Activated CD8-positive, alpha-beta T cell treated with anti-CD3 and anti-CD28 coated beads, Interleukin-2, amount 10 ng/mL, durations not matched to agents 7 days and 5 days (primary cell): ENCODE results near the gene CDKN2B-AS1. TPM values are rescaled to one million over a fixed set of nuclear protein-coding genes. Genes with fewer than 3 reads are reported as not detected.
"Not testable (repeated sequence)": the region's sequence is repeated elsewhere in the genome, so short reads cannot be mapped to it uniquely, and the experiment has no call there.

ENCODE experiments used
- ATAC-seq: fragments of 150-1000 bp; cut with Tn5 transposase; one replicate; pipeline ENCODE4 v1.10.0; 2021; ENCODE audit warnings: moderate library complexity
- CTCF ChIA-PET: fragments of 350-600 bp; sonication (Branson Sonifier 250); formaldehyde crosslinking; loops from one replicate; lab custom pipeline; 2021; ENCODE audit warnings: antibody characterized with exemption; lab: Charles Lee
- POLR2A ChIA-PET: fragments of 350-600 bp; sonication (Branson Sonifier 250); formaldehyde crosslinking; loops from one replicate; lab custom pipeline; 2021; ENCODE audit warnings: antibody characterized with exemption; lab: Charles Lee
- DNase-seq: peaks from one replicate; pipeline ENCODE4 v3.0.0-alpha.2; 2020
- H3K27ac Mint-ChIP-seq: one replicate; pipeline ENCODE4 v1.8.0; 2021; ENCODE audit warnings: mild to moderate bottlenecking, mixed read lengths
- H3K27me3 Mint-ChIP-seq: one replicate; pipeline ENCODE4 v1.8.0; 2021; ENCODE audit warnings: low read depth, mixed read lengths
- H3K36me3 Mint-ChIP-seq: one replicate; pipeline ENCODE4 v1.8.0; 2021; ENCODE audit warnings: low read depth, mixed read lengths
- H3K4me1 Mint-ChIP-seq: one replicate; pipeline ENCODE4 v1.8.0; 2021; ENCODE audit warnings: low read depth, mixed read lengths
- H3K4me3 Mint-ChIP-seq: one replicate; pipeline ENCODE4 v1.8.0; 2021; ENCODE audit warnings: mild to moderate bottlenecking, mixed read lengths
- H3K9me3 Mint-ChIP-seq: one replicate; pipeline ENCODE4 v1.8.0; 2022; ENCODE audit warnings: mixed read lengths; ENCODE audit not compliant: insufficient read depth
- total RNA-seq, 2 experiments: library from RNA; stranded (reverse); gene quantifications; one replicate each; pipeline ENCODE4 v1.2.3, GENCODE V29; 2021

Gene CDKN2B-AS1
- 1 to 10 TPM; 6.4 to 6.9 TPM for total RNA-seq

DNA sequence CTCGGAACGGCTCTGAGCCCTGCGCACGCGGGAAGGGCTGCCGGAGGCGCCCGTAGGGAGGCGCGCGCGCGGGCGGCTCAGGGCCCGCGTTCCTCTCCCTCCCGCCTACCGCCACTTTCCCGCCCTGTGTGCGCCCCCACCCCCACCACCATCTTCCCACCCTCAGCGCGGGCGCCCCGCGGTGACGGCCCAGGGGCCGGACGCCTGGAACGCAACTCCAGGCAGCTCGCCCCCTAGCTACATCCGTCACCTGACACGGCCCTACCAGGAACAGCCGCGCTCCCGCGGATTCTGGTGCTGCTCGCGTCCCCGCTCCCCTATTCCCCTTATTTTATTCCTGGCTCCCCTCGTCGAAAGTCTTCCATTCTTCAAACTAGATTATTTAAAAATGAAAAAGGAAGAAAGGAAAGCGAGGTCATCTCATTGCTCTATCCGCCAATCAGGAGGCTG is at the start of gene CDKN2B-AS1:
TSS of gene CDKN2B-AS1 (plus strand) at position 236 of the 450 bp plus-strand sequence.
- Mint-ChIP-seq H3K4me3 (peak within 1 kb of the TSS; percentile 94), H3K4me1 (peaks cover 40% of the 10 kb centered on the region), H3K27me3 (peaks cover 24% of the 10 kb centered on the region), H3K9me3 (peaks cover 2% of the 10 kb centered on the region), H3K27ac (peak within 1 kb of the TSS; percentile 97), H3K36me3 (peaks cover 47% of the 10 kb centered on the region)
- ATAC-seq (peak; percentile 57), DNase-seq (peak; percentile 75)
- ChIA-PET POLR2A (interaction anchor here (0.6 to 2.2 kb wide), 5 partner anchors 9 to 86 kb away, joined by 3 to 9 read pairs (median 4); no protein-coding TSS in a partner anchor), CTCF (interaction anchor here (0.6 to 5.4 kb wide), 10 partner anchors 14 to 249 kb away, joined by 3 to 40 read pairs (median 4); partner anchors contain the start of gene CDKN2B)

DNA sequence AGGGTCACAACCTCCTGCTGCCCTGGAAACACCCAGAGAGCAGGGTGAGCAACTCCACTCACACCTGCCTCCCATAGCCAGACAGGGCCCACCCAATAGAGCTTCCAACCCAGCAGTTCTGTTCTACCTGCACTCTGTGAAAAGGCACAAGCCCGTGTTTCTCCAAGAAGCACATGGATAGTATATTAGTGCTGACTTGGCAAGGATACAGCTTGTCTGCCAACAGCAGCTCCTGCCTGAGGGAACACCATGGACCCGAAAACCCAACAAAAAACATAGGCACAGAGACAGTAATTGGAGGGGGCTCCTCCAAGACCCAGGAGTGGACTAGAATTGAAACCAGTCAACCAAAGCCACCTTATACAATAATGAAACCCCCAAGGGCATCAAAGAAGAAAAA is 49.0 kb upstream of the CDKN2B-AS1 start:
- ChIA-PET CTCF (no interaction called here), POLR2A (no interaction called here)
- H3K4me1 Mint-ChIP-seq: no peaks in the 10 kb centered on the region
- H3K4me3 Mint-ChIP-seq: no peak overlapping the region
- no peaks in the 10 kb centered on the region for H3K9me3 Mint-ChIP-seq
- ATAC-seq (no peak), DNase-seq (no peak)
- H3K27ac Mint-ChIP-seq: no peak overlapping the region
- H3K36me3 Mint-ChIP-seq: no peaks in the 10 kb centered on the region
- peaks cover 36% of the 10 kb centered on the region for H3K27me3 Mint-ChIP-seq

DNA sequence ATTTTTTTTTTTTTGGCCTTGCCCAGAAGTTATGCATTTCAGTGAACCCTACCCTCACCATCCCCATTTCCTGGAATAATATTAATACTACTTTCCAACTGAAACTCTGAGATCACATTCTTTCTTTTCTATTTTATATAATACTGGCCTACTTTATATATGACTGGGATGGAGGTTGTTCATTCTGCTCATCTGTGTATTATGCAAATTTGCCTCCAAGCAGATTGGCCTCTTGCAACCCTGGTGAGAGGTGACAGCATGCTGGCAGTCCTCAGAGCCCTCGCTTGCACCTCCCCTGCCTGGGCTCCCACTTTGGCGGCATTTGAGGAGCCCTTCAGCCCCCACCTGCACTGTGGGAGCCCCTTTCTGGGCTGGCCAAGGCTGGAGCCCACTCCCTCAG is 35.8 kb upstream of the CDKN2B-AS1 start:
- peaks cover 2% of the 10 kb centered on the region for H3K4me1 Mint-ChIP-seq
- POLR2A ChIA-PET: no interaction called here
- CTCF ChIA-PET: interaction anchor here (0.6 kb wide), 1 partner anchor 21 kb away, joined by 3 read pairs; no protein-coding TSS in a partner anchor
- ATAC-seq (no peak), DNase-seq (no peak)
- H3K36me3 Mint-ChIP-seq: peaks cover 7% of the 10 kb centered on the region
- H3K27ac Mint-ChIP-seq: no peak overlapping the region
- no peak overlapping the region for H3K4me3 Mint-ChIP-seq
- H3K9me3 Mint-ChIP-seq: no peaks in the 10 kb centered on the region
- H3K27me3 Mint-ChIP-seq: peaks cover 32% of the 10 kb centered on the region

DNA sequence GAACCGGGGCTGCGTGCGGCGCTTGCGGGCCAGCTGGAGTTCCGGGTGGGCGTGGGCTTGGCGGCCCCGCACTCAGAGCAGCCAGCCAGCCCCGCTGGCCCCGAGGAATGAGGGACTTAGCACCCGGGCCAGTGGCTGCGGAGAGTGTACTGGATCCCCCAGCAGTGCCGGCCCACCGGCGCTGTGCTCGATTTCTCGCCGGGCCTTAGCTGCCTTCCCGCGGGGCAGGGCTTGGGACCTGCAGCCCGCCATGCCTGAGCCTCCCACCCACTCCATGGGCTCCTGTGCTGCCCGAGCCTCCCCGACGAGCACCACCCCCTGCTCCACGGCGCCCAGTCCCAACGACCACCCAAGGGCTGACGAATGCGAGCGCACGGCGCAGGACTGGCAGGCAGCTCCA is 35.3 kb upstream of the CDKN2B-AS1 start:
- ATAC-seq, H3K36me3 Mint-ChIP-seq, H3K27ac Mint-ChIP-seq, DNase-seq, H3K4me1 Mint-ChIP-seq, H3K9me3 Mint-ChIP-seq, CTCF ChIA-PET, H3K4me3 Mint-ChIP-seq, POLR2A ChIA-PET: not testable (repeated sequence)
- peaks cover 37% of the 10 kb centered on the region for H3K27me3 Mint-ChIP-seq

DNA sequence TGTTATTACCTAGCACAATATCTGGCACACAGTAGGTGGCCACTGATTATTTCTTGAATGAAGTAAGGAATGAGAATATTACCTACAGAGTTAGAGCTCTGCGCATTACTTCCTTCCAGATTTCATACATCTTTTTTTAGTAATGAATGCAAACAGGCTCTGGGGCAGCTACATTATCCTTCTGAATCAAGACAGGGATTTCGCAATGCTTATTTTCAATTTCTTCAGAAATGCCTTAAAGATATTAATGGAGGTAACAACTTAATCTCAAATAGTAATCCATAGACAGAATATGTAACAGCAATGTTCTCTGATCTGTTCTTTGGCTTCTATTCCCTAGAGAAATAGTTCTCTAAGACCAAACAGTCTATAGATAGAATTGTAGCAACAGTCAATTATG is 33.0 kb upstream of the CDKN2B-AS1 start:
- Mint-ChIP-seq H3K27me3 (peaks cover 52% of the 10 kb centered on the region), H3K4me1 (peaks cover 20% of the 10 kb centered on the region), H3K9me3 (no peaks in the 10 kb centered on the region), H3K27ac (no peak overlapping the region), H3K4me3 (no peak overlapping the region), H3K36me3 (peaks cover 14% of the 10 kb centered on the region)
- ChIA-PET CTCF (no interaction called here), POLR2A (interaction anchor here (0.7 kb wide), 1 partner anchor 405 kb away, joined by 3 read pairs; no protein-coding TSS in a partner anchor)
- no peak for ATAC-seq
- no peak for DNase-seq

DNA sequence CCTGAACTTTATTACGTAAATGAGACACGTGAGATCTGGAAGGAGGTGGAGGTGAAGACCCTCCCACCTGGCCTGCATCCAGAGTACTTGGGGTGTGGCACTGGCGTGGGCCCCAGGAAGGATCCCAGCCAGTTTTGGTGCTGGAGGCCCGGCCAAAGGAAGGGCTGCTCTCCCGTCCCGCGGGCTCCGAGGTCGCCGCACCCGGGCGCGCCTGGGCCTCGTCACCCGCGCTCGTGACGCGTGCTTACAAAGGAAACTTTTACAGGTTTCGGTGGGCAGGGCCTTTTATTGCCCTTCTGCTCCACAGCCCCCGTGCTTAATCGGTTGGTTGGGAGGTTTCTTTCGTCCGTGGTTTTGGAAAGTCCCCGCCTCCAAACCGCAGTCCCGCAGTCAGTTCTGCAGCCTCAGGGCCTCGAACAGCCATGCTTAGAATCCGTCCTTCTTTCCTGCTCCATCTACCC is 29.6 kb upstream of the CDKN2B-AS1 start:
- H3K36me3 Mint-ChIP-seq: peaks cover 33% of the 10 kb centered on the region
- ChIA-PET CTCF (no interaction called here), POLR2A (no interaction called here)
- H3K27me3 Mint-ChIP-seq: peaks cover 82% of the 10 kb centered on the region
- DNase-seq (peak; percentile 70), ATAC-seq (peak; percentile 71)
- peak overlapping the region; percentile 55 for H3K4me3 Mint-ChIP-seq
- H3K9me3 Mint-ChIP-seq: peaks cover 12% of the 10 kb centered on the region
- H3K27ac Mint-ChIP-seq: peak overlapping the region; percentile 12
- peaks cover 42% of the 10 kb centered on the region for H3K4me1 Mint-ChIP-seq

DNA sequence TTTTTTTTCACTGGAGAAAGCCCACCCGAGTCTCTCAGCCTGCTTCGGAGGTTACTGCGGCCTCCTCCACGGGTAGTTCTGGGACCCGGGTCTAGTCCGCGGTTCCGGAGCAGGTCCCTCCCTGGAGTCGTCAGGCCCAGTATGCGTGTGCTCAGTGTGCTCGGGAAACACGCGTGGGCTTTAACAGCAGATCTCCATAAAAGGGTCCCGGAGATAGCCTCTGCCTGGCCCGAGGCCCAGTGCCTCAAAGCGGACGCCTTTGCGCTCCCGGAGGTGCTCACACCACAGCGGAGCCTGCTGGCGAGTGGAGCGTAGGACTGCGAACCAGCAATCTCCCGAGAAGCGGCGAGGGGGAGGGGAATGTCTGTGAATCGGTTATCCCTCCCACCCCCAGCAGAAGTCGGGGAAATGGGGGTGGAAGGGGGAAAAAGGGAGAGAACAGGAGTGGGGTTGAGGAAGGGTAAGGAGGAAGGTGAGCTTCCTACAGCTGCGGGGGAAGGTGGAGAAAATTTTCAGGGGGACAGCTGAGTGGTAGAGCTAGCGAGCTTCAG is 29.1 kb upstream of the CDKN2B-AS1 start:
- Mint-ChIP-seq H3K36me3 (peaks cover 38% of the 10 kb centered on the region), H3K27me3 (peaks cover 86% of the 10 kb centered on the region), H3K27ac (peak overlapping the region; percentile 12), H3K9me3 (peaks cover 17% of the 10 kb centered on the region), H3K4me1 (peaks cover 42% of the 10 kb centered on the region), H3K4me3 (peak overlapping the region; percentile 55)
- ChIA-PET POLR2A (no interaction called here), CTCF (interaction anchor here (0.9 to 1.1 kb wide), 2 partner anchors 149 to 152 kb away, joined by 4 read pairs; no protein-coding TSS in a partner anchor)
- peak; percentile 73 for ATAC-seq
- peak; percentile 71 for DNase-seq

DNA sequence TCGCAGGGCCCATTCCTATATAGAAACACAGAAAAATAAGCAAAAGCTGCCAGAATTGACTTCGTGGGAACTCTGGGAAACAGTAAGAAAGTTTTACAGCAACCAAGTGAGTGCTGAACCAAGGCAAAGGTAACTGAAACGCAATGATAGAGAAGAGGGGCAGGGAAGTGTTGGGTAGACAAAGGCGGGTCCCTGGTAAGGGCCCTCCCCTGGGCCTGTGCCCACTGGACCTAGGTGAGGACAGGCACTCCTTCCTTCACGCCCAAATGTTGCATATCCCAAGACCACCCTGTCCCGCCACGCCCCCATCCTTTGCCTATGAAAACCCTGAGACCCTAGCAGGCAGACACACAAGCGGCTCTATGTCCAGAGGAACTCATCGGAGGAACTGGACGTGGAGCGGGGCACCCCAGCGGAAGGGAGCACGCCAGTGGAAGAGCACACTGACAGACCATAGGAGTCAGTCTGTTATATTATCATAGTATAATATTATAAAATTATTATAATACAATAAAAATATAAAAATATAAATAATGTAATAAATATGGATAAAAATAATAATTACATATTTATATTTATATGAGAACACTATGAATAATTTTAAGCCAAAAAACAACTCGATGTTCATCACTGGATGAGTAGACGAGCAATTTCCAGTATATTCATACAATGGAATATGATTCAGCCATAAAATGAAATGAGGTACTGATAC is 28.3 kb upstream of the CDKN2B-AS1 start:
- Mint-ChIP-seq H3K4me3 (no peak overlapping the region), H3K27me3 (peaks cover 91% of the 10 kb centered on the region)

DNA sequence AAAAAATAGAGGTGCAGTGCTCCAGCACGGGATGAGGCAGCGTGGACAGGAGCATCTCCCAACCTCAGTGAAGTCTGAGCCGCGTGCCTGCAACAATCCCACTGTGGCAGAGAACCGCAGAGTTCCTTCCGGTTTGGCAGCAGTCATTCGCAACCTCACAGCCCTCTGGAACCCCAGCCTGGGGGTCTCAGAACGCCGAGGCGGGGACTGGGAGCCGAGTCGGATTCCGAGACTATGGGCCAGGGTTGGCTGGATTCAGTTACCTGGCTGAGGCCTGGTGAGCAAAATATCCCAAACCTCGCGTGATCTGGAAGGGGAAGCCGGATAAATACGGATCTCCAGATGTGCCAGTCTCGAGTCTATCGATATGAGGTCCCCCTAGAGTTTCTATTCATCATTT is 27.4 kb upstream of the CDKN2B-AS1 start:
- H3K9me3 Mint-ChIP-seq: peaks cover 19% of the 10 kb centered on the region
- no peak for DNase-seq
- ATAC-seq: no peak
- no peak overlapping the region for H3K27ac Mint-ChIP-seq
- H3K27me3 Mint-ChIP-seq: peaks cover 90% of the 10 kb centered on the region
- POLR2A ChIA-PET: interaction anchor here (1.1 kb wide), 1 partner anchor 99 kb away, joined by 3 read pairs; no protein-coding TSS in a partner anchor
- peaks cover 44% of the 10 kb centered on the region for H3K36me3 Mint-ChIP-seq
- CTCF ChIA-PET: interaction anchor here (1.9 to 3.1 kb wide), 2 partner anchors 42 to 154 kb away, joined by 11 to 20 read pairs; partner anchors contain the start of gene CDKN2B
- H3K4me3 Mint-ChIP-seq: peak overlapping the region; percentile 6
- H3K4me1 Mint-ChIP-seq: peaks cover 46% of the 10 kb centered on the region

More for the DNA sequence above, 28.3 kb upstream of the CDKN2B-AS1 start:
- DNase-seq: no peak
- CTCF ChIA-PET: interaction anchor here (0.9 to 1.1 kb wide), 2 partner anchors 149 to 153 kb away, joined by 4 read pairs; no protein-coding TSS in a partner anchor
- Mint-ChIP-seq H3K36me3 (peaks cover 42% of the 10 kb centered on the region), H3K9me3 (peaks cover 19% of the 10 kb centered on the region), H3K27ac (peak overlapping the region; percentile 19), H3K4me1 (peaks cover 44% of the 10 kb centered on the region)
- POLR2A ChIA-PET: no interaction called here
- ATAC-seq: no peak

DNA sequence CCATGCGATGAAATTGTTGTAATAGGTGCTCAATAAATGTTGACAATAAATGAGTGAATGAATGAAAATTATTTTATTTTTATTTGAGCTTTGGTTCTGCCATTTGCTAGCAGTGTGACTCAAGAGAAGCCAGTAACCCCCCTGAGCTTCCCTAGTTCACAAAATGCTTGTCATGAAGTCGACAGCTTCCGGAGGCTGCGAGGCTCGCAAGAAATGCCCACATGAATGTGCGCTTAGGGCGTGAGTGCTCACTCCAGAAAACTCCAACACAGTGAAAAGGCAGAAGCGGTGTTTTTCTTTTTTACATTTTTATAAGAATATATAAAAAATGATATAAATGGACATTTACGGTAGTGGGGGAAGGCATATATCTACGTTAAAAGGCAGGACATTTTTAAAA is 26.9 kb upstream of the CDKN2B-AS1 start:
- Mint-ChIP-seq H3K4me1 (peaks cover 46% of the 10 kb centered on the region), H3K36me3 (peaks cover 44% of the 10 kb centered on the region), H3K4me3 (peak overlapping the region; percentile 46), H3K9me3 (peaks cover 19% of the 10 kb centered on the region), H3K27ac (peak overlapping the region; percentile 61), H3K27me3 (peaks cover 90% of the 10 kb centered on the region)
- ChIA-PET CTCF (interaction anchor here (1.4 to 3.1 kb wide), 3 partner anchors 27 to 155 kb away, joined by 4 to 20 read pairs (median 11); partner anchors contain the start of genes CDKN2A, CDKN2B and CDKN2B-AS1), POLR2A (interaction anchor here (1.1 kb wide), 1 partner anchor 98 kb away, joined by 3 read pairs; no protein-coding TSS in a partner anchor)
- DNase-seq: peak; percentile 27
- ATAC-seq: no peak

DNA sequence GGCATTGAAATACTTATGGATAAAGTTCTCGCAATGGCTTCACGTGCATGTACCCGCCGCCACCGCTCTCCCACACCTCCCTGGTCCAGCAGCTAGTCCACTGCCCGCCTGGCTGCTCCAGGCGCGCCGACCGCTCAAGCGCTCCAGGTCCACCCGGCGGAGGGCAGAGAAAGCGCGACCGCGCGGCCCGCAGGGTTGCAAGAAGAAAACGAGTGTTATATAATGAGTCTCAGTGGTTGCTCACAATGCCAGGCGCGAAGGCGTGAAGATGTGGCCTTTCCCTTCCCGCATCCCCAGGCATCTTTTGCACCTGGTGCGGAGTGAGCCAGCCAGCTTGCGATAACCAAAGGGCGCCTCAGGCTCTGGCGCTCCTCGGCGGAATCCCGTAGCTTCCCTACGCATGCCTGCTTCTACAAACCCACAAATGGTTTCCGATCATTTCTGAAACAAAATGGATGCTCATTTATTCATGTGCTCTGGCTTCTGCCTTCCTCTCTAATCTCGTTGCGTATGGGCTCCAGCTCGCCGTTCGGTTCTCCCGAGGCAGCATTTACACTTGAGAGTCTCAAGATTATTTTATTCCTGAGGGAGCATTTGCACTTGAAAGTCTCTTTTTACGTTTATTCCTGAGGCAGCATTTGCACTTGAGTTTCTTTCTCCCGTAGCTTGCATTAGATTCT is 26.1 kb upstream of the CDKN2B-AS1 start:
- H3K4me3 Mint-ChIP-seq: peak overlapping the region; percentile 56
- H3K27ac Mint-ChIP-seq: peak overlapping the region; percentile 39
- H3K4me1 Mint-ChIP-seq: peaks cover 48% of the 10 kb centered on the region
- ATAC-seq: no peak
- peaks cover 41% of the 10 kb centered on the region for H3K36me3 Mint-ChIP-seq
- peaks cover 87% of the 10 kb centered on the region for H3K27me3 Mint-ChIP-seq
- DNase-seq: peak; percentile 34
- peaks cover 19% of the 10 kb centered on the region for H3K9me3 Mint-ChIP-seq
- ChIA-PET POLR2A (interaction anchor here (1.0 to 1.1 kb wide), 2 partner anchors 22 to 97 kb away, joined by 3 to 4 read pairs; no protein-coding TSS in a partner anchor), CTCF (interaction anchor here (1.4 to 3.1 kb wide), 3 partner anchors 26 to 155 kb away, joined by 4 to 20 read pairs (median 11); partner anchors contain the start of genes CDKN2A, CDKN2B and CDKN2B-AS1)
